HUDEP-2 (cell line): ENCODE measurements around the gene SMIM1.

ENCODE experiments used
- DNase-seq, 76 experiments: peaks; one replicate each; lab custom pipeline; 2025; ENCODE audit not compliant: unreplicated experiment in 76 of 76; lab: John Stamatoyannopoulos, UW

Gene SMIM1

DNA sequence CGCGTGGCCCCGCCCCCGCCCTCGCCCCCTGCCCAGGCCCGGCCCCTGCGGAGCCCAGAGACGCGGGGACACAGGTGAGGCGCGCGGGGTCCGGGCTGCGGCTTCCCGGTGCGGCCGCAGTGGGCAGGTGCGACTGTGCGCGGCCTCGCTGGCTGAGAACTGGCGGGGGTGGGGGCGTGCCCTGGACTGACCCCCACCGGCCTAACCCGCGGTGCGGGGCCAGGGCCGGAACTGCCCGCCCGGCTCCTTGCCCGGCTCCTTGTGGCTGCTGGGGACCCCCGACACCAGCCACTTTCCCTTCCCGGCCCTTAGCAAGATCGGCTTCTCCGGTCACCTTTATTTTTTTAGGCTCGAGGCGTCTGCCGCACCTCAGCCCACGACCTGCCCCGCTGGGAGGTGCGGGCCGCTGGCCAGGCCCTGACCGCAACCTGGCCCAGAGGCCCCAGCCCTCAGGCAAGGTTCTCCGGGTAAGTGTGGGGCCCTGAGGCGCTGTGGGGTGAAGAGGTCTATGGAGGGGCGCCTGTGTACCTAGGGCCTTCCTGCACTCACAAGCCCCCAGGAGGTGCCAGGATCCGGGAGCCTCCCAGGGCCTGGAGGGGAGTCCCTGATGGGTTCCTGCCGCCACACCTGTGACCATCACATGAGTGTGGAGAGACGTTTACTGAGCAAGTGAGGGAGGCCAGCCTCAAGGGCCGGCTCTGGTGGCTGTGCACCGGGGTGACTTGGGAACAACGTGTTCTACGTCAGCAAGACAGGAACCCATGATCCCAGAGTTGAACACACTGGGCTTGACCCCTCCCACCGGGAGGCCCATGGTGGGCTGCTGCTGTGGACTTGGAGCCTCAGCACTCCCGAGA, at the start of gene SMIM1:
TSS of gene SMIM1 (plus strand) at position 35 of the 857 bp plus-strand sequence. CDS start 2,625 bp downstream, outside the sequence.
- peak in 56 of 76 experiments; percentile 13 to 69 (median 45) for DNase-seq

DNA sequence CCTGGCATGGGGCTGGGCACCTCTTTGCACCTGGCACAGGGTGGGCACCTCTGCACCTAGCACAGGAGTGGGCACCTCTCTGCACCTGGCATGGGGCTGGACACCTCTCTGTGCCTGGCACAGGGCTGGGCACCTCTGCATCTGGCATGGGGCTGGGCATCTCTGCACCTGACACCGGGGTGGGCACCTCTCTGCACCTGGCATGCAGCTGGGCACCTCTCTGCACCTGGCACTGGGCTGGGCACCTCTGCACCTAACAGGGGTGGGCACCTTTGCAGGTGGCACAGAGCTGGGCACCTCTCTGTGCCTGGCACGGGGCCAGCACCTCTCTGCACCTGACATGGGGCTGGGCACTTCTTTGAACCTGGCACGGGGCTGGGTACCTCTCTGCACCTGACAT, 49.7 kb upstream of the SMIM1 start:
- DNase-seq: no peak

DNA sequence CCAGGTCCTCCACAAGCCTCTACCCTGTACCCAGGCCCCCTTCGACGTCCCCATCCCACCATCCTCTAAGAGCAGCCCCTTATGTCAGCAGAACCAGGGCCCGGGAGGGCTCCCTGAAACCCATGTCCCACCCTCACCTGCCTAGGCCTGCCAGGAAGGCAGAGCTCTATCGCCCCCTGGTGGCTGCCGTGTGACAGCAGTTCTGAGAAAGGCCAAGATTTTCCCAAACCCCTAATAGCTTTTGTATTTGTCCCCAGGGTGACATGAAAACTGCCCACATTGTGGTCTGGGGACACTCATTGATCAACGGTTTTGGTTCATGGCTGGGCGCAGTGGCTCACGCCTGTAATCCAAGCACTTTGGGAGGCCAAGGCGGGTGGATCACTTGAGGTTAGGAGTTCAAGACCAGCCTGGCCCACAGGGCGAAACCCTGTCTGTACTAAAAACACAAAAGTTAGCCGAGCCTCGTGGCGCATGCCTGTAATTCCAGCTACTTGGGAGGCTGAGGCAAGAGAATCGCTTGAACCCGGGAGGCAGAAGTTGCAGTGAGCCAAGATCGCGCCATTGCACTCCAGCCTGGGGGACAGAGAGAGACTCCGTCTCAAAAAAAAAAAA, 48.0 kb upstream of the SMIM1 start:
- peak in 53 of 76 experiments; percentile 11 to 74 (median 48) for DNase-seq

DNA sequence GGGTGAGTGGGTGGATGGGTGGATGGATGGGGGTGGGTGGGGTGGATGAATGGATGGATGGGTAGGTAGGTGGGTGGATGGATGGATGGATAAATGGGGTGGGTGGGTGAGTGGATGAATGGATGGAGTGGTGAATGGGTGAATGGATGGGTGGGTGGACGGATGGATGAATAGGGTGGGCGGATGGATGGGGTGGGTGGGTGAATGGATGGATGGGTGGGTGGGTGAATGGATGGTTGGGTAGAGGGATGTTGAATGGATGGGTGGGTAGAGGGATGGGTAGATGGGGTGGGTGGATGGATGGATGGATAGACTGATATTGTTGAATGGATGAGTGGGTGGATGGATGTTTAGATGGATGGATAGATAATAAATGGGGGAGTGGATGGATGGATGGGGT, 47.2 kb upstream of the SMIM1 start:
- DNase-seq: no peak

DNA sequence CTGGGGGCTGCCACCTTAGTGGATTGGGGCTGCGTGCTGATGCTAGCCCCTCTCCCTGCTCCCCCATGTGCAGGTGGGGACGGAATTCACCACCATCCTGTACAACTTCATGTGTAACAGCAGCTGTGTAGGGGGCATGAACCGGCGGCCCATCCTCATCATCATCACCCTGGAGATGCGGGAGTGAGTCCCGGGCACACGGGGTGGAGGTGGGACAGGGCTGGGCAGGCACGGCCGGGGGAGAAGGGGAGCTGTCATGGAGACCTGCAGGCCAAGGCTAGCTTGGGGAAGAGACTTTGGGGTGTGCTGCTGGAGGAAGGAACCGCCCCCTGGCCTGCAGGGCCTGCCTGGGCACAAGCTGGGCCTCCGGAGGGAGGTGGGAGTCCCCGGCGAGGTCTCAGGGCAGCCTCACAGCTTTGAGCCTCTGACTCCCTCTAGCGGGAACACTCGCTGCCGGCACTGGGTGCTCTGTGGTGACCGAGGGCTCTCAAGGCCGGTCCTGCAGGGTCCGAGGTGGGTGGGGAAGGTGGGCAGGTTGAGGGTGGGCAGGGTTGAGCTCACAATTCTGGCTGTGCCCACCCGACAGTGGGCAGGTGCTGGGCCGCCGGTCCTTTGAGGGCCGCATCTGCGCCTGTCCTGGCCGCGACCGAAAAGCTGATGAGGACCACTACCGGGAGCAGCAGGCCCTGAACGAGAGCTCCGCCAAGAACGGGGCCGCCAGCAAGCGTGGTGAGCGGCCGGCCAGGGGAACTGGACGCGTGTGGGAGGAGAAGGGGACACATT, 45.3 kb upstream of the SMIM1 start:
- DNase-seq: peak in 25 of 76 experiments; percentile 10 to 51 (median 30)

- no peak for DNase-seq
Measured at GRCh38 chr1:3727825-3728776, 44.4 kb upstream of the SMIM1 start.

- peak in 29 of 76 experiments; percentile 17 to 58 (median 32) for DNase-seq
Measured at GRCh38 chr1:3729594-3730542, 42.7 kb upstream of the SMIM1 start.

GRCh38 chr1:3730543-3731247, 41.9 kb upstream of the SMIM1 start:
- peak in 5 of 76 experiments; percentile 10 to 34 (median 18) for DNase-seq

- DNase-seq: peak in 10 of 76 experiments; percentile 14 to 40 (median 28)
Measured at GRCh38 chr1:3731583-3732433, 40.7 kb upstream of the SMIM1 start.

DNA sequence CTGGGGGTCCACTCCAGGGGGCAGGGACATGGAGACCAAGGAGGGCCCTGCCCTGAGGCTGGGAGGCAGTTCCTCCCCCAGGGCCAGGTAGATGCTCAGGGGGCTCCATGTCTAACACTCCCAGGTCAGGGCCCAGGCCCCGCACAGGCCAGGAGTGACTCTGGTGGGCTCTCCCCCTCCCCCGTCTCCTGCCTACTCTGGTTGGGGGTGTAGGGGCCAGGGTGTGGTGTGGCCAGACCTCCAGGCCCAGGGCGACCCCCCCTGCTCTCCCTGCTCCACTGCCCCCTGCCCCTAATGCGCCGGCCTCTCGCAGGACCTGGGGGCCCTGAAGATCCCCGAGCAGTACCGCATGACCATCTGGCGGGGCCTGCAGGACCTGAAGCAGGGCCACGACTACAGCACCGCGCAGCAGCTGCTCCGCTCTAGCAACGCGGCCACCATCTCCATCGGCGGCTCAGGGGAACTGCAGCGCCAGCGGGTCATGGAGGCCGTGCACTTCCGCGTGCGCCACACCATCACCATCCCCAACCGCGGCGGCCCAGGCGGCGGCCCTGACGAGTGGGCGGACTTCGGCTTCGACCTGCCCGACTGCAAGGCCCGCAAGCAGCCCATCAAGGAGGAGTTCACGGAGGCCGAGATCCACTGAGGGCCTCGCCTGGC, 40.0 kb upstream of the SMIM1 start:
- peak in 4 of 76 experiments; percentile 16 to 32 (median 24) for DNase-seq

DNA sequence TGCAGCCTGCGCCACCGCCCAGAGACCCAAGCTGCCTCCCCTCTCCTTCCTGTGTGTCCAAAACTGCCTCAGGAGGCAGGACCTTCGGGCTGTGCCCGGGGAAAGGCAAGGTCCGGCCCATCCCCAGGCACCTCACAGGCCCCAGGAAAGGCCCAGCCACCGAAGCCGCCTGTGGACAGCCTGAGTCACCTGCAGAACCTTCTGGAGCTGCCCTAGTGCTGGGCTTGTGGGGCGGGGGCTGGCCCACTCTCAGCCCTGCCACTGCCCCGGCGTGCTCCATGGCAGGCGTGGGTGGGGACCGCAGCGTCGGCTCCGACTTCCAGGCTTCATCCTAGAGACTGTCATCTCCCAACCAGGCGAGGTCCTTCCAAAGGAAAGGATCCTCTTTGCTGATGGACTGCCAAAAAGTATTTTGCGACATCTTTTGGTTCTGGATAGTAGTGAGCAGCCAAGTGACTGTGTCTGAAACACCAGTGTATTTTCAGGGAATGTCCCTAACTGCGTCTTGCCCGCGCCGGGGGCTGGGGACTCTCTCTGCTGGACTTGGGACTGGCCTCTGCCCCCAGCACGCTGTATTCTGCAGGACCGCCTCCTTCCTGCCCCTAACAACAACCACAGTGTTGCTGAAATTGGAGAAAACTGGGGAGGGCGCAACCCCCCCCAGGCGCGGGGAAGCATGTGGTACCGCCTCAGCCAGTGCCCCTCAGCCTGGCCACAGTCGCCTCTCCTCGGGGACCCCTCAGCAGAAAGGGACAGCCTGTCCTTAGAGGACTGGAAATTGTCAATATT, 39.3 kb upstream of the SMIM1 start:
- DNase-seq: peak in 2 of 76 experiments; percentile 16 to 25

- DNase-seq: no peak
Measured at GRCh38 chr1:3733883-3734589, 38.5 kb upstream of the SMIM1 start.

DNA sequence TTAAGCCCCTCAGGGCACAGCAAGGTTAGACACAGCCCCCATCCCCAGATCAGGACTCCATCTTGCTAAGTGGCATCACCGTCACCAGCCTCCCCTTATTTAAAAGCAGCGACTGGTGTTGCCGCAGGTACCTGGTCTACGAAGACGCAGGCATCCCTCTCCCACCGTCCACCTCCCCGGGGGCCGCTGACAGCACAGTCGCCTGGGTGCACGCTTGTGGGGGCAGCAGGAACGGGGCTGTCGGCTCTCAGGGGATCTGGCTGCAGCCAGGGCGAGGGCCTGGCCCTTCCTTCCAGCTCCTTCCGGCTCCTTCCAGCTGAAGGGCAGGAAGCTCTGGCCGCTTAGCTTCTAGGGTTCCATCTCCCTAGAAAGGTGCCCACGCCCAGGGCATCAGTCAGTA, 37.9 kb upstream of the SMIM1 start:
- no peak for DNase-seq

DNA sequence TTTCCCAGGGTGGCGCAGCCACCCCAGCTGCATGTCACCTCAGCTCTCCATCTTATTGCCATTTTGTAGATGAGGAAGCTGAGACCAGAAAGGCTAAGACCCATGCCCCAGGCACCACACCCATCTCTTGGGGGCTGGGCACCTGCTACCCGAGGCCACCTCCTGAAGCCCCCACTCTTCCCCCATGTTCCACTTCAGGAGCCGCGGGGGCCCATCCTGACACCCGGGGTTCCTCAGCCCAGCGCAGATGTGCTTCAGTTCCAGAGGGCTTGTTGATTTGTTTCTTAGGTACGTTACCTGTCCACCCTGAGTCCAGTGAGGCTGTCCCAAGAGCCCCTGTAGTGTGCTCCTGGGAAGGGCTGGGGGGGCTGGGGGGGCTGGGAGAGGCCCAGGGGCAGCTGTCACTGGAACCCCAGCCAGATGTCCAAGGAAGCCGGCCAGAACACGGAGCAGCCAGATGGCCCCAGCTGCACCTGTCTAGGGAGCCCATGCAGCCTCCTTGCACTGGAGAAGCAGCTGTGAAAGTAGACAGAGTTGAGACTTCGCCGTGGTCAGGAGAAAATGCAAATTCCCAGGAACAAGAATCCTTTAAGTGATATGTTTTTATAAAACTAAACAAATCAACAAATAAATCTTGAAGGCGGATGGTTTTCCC, 37.4 kb upstream of the SMIM1 start:
- no peak for DNase-seq

GRCh38 chr1:3735688-3736087, 36.9 kb upstream of the SMIM1 start:
- peak in 1 of 76 experiments; percentile 18 for DNase-seq
